Astrocyte of the hippocampus (primary cell): ENCODE data around the gene OVAAL.
A peak's percentile ranks its signal among the peaks of the same experiment; 100 is the strongest.

ENCODE experiments used
- DNase-seq: peaks from one replicate; pipeline ENCODE4 v3.0.0; 2011; ENCODE audit warnings: low read depth, low spot score

The OVAAL gene

GRCh38 chr1:180571060-180571831 lies 12.5 kb downstream of the OVAAL start:
- DNase-seq = no peak

GRCh38 chr1:180571832-180572636 lies 13.3 kb downstream of the OVAAL start:
- DNase-seq = no peak

GRCh38 chr1:180572760-180573159 lies 14.0 kb downstream of the OVAAL start:
- no peak for DNase-seq

DNA sequence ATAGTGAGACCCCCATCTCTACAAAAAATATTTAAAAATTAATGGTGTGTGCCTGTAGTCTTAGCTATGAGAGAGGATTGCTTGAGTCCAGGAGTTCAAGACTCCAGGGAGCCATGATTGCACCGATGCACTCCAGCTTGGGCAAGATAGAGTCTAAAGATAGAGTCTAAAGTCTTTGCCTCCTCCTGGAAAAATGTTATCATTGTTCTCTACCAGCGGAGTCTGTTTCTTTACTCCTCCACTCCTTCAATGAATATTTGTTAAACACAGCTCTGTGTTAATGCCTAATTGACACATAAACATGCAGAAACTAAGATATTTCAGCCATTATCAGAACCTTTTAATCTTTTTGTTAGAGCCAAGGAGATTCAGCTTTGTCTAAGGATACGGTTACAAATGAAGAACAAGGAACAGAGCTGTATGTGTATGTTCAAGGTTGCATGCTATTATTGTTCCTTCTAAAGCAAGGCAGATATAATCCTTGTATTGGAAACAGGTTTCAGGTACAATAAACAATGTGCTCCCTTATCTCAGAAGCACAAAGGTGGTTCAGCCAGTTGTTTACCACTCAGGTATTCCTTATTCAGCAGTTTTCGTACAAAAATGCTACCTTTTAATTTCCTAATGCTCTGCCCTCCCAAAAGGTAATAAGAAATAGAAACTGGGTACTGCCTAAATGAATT lies 15.4 kb downstream of the OVAAL start:
- DNase-seq = no peak

DNA sequence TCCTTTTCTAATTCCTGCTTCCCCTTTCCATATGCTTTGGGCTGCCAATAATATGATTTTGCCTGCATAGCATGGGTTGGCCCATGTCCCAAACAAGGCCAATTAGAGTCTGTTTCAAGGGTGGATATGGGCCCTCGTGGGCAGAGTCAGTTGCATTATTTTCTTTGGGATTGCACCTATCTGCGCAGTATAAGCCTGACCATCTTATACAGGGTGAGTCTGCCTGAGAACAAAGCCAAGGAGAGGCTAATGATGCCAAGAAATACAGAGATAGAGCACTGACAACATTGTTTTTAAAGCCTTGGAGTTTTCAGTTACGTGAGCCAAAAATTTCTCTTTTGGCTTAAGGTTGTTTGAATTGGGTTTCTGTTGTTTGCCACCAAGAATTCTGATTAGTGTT lies 18.6 kb downstream of the OVAAL start:
- DNase-seq = peak; percentile 74

- peak; percentile 35 for DNase-seq
Measured at GRCh38 chr1:180579961-180580611, 21.3 kb downstream of the OVAAL start.

DNA sequence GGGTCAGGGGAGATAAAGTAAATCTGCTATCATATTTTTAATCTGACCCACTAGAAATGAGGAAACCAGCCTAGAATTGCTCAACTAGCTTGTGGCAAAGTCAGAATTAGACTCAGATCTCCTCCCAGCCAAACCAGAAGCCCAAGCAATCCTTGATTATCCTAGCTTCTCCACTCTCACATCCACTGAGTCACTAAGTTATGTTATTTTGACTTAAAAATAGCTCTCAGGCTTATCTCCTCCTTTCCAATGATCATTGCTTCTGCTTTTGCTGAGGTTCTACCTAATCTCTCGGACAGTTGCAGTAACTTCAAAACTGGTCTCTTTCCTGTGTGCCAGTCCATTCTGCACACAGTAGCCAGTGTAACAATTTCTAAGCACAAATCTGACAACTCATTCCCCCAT lies 22.9 kb downstream of the OVAAL start:
- DNase-seq = no peak

GRCh38 chr1:180584869-180585268 lies 26.1 kb downstream of the OVAAL start:
- peak; percentile 46 for DNase-seq

- no peak for DNase-seq
Measured at GRCh38 chr1:180585994-180586359, 27.2 kb downstream of the OVAAL start.

DNA sequence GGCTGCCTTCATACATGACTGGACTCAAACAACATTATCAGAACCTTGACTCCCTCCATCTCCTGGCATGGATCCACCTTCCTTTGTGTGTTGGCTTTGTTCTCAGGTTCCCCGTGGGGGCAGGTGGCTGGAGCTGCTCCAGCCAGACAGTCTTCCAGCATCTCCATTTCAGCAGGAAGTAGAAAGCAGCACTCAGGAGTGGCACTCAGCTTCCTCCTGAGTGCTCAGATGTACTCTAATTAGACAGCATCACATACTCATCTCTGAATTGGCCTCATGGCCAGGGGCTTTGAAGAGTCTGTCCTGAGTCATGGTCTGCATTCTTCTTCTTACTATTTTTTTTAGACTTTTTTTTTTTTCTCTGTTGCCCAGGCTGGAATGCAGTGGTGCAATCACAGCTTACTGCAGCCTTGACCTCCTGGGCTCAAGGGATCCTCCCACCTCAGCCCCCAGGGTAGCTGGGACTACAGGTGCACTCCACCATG lies 27.9 kb downstream of the OVAAL start:
- peak; percentile 72 for DNase-seq

DNA sequence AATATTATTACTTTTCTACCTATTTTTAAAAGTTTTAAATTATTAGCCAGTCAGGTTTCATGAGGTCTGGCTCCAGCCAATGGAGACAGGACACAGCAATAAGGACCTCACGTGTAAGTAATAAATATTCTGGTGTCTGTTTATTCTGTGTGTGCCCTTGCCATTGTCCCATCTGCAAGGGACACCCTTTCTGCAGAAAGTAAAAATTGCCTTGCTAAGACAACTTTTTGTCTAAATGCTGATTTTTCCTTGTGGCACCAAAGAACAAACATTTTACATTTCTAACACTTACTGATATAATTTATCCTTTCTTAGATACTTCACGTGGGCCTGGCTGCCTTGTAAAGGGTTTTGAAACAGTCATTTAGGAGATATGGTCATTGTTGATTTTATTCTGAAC lies 29.4 kb downstream of the OVAAL start:
- no peak for DNase-seq

DNA sequence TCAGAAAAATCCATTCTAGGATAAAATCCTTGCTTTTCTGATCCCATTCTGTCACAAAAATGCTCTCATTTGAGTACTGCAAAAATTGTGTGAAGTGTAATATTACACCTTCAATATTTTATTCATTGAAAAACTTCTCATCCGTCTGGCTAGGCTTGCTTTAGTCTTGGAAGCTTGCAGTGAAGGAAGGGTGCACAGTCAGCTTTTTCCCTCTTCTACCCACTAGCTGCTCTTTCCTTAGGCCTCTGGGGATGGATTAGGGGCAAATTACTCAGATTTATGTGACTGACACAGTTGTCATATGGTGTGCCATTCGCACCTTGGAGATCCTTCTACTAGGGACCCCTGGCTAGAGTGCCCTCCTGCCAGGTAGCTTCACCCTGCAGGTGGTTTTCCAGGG lies 32.1 kb downstream of the OVAAL start:
- DNase-seq = no peak

- no peak for DNase-seq
Measured at GRCh38 chr1:180593382-180593781, 34.6 kb downstream of the OVAAL start.

DNA sequence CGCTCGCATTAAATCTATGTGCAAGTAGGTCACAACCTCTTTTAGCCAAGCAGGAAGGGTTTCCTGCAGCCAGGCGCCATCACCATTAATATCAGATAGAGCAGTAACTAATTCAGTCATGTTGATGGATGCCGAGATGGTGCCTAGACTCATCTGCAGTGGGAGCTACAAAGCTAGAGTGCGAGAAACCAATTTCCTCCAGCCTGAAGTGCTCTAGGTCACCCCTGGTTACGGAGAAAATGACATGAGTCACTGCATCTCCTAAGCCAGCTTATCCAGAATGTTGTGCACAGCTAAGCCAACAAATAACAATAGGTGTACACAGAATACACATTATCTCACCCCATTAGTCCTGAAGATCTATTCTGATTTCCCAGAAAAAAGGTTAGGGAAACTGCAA lies 36.0 kb downstream of the OVAAL start:
- DNase-seq = peak; percentile 59

DNA sequence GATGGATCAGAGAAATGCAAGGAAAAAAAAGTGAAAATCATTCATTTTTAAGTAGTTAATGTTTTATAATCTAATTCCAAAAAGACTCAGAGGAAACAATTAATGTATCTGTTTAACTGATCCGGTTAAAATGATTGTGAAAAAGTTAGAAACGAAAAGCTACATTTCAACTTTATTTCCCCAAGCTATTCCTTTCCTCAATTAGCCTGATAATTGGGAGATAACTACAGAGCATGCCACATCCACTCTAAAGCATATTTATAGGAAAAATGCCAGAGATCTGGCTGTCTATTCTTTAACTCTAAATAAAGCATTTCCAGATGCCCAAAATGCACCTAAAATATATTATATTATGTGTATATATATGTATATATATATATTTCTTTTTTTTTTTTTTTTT lies 37.2 kb downstream of the OVAAL start:
- DNase-seq = no peak

- DNase-seq = no peak
Measured at GRCh38 chr1:180597520-180597919, 38.8 kb downstream of the OVAAL start.

DNA sequence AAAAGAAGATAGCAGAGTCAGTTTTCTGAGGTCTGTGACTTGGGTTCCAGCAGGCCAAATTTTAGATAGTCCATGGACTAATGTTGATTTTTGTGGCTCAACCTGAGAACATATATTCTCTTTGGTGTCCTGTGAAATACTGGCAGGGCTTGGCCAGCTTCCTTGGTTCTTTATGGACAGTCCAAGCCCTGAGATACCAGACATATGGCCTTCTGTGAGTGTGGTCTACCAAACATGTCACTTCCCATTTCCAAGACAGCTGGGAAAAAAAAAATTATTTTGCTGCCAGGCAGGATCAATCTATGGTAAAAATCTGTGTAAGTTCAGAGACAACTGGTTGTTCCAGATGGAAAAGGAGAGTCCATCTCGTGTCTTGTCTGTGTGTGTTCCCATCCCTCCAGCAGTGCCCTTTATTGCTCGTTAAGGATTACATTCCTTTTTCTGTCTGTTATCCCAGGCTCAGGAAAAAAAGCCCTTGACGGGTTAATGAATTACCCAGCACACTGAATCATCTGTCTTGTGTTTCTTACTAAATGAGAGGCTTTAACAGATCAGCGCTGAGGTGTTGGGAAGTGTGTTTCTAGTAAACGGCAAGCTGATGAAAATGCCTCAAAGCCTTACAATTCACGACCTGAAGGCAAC lies 39.7 kb downstream of the OVAAL start:
- peak; percentile 45 for DNase-seq

GRCh38 chr1:180600343-180600742 lies 41.6 kb downstream of the OVAAL start:
- no peak for DNase-seq

- no peak for DNase-seq
Measured at GRCh38 chr1:180601512-180601911, 42.7 kb downstream of the OVAAL start.

DNA sequence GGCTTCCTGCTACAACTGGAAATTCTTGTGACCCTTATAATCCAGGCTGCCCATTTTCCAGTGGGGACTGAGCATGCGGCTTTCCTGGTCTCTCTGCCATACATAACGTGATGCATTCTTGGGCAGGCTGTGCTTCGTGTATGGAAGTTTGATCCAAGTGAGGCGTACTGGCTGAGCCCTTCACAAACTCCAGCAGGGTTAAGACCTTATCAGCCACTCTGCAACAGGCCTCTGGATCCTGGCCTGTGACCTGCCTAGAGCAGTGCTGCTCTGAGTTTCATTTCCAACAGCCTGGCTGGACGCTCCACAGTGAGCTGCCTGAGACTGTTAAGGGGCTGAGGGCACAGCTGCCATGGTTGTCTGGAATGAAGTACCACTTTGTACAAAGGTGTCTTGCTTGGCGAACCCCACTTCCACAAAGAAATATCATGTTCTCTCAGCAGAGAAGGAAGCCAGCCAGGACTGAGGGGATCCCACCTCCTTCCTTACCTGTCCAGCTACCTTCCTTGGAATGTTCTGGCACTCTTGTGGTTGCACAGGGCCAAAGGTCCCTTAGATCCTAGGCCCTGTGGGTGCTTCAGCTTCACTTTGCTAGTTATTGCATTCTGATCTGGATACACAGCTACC lies 44.6 kb downstream of the OVAAL start:
- no peak for DNase-seq

DNA sequence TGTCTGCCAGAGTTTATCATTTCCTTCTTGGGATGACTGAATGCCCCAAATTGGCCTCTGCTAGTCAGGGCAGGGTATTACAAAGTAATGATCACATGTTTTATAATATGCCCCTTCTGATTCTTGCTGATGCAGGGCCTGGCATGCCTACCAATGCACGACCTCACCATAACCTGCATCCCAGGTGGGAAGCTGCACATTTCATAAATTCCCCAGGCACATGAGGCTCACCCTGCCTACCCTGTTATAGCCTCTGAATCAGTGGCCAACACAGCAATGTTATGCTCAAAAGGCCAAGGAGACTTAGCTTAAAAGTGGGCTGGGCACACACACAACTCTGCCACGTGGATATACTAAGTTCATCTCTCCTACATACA lies 45.1 kb downstream of the OVAAL start:
- DNase-seq = no peak
